ENCODE measurements around the gene DNAH1.

The DNAH1 gene

DNA sequence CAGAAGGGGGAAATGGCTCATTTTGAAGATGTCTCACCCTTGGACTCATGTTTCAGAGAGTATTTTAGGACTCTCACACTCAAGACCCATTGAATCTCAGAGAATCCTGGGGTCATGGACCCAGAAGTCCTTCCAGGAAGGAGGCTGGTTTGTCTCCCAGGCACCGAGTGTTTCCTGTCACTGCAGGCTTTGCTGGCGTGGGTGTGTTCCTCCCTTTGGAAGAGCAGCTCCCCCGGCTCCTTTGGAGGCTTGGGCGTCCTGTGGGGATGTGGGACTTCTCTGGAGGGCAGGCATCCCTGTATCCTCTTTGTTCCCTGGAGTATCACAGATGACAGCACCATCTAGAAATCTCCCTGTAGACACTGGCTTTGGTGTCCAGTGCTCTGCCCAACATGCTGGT lies 40.0 kb downstream of the DNAH1 start:
- H3K4me3 ChIP-seq (replicated peaks; ENCODE audit: low read depth, low read length), result no peak overlapping the region
- TF ChIP-seq, protein P1, sequence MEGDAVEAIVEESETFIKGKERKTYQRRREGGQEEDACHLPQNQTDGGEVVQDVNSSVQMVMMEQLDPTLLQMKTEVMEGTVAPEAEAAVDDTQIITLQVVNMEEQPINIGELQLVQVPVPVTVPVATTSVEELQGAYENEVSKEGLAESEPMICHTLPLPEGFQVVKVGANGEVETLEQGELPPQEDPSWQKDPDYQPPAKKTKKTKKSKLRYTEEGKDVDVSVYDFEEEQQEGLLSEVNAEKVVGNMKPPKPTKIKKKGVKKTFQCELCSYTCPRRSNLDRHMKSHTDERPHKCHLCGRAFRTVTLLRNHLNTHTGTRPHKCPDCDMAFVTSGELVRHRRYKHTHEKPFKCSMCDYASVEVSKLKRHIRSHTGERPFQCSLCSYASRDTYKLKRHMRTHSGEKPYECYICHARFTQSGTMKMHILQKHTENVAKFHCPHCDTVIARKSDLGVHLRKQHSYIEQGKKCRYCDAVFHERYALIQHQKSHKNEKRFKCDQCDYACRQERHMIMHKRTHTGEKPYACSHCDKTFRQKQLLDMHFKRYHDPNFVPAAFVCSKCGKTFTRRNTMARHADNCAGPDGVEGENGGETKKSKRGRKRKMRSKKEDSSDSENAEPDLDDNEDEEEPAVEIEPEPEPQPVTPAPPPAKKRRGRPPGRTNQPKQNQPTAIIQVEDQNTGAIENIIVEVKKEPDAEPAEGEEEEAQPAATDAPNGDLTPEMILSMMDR (IDR thresholded peaks at IDR 0.05; ENCODE audit: low read depth, low read length, missing control alignments), result no peak
- no peak for DNase-seq (ENCODE audit: extremely low read depth, low read depth)

GRCh38 chr3:52357151-52358080 lies 41.3 kb downstream of the DNAH1 start:
- DNase-seq (ENCODE audit: extremely low read depth, low read depth), result no peak
- H3K4me3 ChIP-seq (replicated peaks; ENCODE audit: low read depth, low read length), result no peak overlapping the region
- TF ChIP-seq, protein P1 (IDR thresholded peaks at IDR 0.05; ENCODE audit: low read depth, low read length, missing control alignments), result no peak

GRCh38 chr3:52358362-52358940 lies 42.3 kb downstream of the DNAH1 start:
- TF ChIP-seq, protein P1 (IDR thresholded peaks at IDR 0.05; ENCODE audit: low read depth, low read length, missing control alignments), result no peak
- DNase-seq (ENCODE audit: extremely low read depth, low read depth), result no peak

DNA sequence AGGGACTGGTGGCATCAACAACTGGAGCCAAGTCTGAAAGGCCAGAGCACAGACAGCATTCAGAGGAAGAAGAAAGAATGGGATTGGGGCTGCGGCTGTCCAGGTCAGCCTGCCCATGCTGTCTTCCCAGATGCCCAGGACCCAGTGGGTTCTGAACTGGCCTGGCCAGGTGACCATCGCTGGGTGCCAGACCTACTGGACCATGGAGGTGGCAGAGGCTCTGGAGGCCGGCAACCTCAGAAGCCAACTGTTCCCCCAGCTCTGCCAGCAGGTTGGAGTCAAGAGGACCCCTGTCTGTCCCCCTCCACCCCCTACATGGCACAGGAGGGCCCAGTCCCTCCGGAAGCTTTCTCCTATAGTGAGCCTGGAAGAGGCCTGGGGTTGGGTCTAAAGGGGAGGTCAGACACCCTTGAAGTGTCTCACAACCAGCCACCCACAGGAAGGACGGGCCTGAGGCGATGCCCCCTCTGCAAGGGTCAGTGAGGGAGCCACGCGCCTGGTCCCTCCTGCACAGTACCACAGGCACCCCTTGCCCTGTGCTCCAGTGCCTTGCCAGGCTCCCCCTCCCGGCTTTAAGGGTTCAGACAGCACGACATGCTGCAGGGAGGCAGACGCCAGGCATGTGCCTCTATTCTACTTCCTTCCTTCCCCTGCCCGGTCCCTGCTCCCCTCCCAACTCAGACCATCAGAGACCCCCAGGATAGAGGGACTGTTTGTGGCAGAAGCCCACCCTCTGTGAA lies 43.2 kb downstream of the DNAH1 start:
- TF ChIP-seq, protein P1 (IDR thresholded peaks at IDR 0.05; ENCODE audit: low read depth, low read length, missing control alignments), result no peak
- no peak overlapping the region for H3K4me3 ChIP-seq (replicated peaks; ENCODE audit: low read depth, low read length)
- no peak for DNase-seq (ENCODE audit: extremely low read depth, low read depth)

More at GRCh38 chr3:52358362-52358940, 42.3 kb downstream of the DNAH1 start:
- no peak overlapping the region for H3K4me3 ChIP-seq (replicated peaks; ENCODE audit: low read depth, low read length)

- TF ChIP-seq, protein P1 (IDR thresholded peaks at IDR 0.05; ENCODE audit: low read depth, low read length, missing control alignments), result no peak
- no peak for DNase-seq (ENCODE audit: extremely low read depth, low read depth)
- H3K4me3 ChIP-seq (replicated peaks; ENCODE audit: low read depth, low read length), result no peak overlapping the region
Observed at GRCh38 chr3:52361011-52361410, 44.9 kb downstream of the DNAH1 start.

- TF ChIP-seq, protein P1 (IDR thresholded peaks at IDR 0.05; ENCODE audit: low read depth, low read length, missing control alignments), result no peak
- no peak overlapping the region for H3K4me3 ChIP-seq (replicated peaks; ENCODE audit: low read depth, low read length)
- no peak for DNase-seq (ENCODE audit: extremely low read depth, low read depth)
Observed at GRCh38 chr3:52361454-52361853, 45.3 kb downstream of the DNAH1 start.
